ENCODE data around the gene YY1AP1. TPM values are rescaled to one million over a fixed set of nuclear protein-coding genes. Genes with fewer than 3 reads are reported as not detected.

YY1AP1 gene
- total RNA-seq, 1 experiment from 2014 or later = 57.5 TPM

- no peak overlapping the region for H2BK15ac ChIP-seq (ENCODE audit: low read depth, low read length)
- no peak overlapping the region for H3K14ac ChIP-seq (ENCODE audit: insufficient read depth, low read length)
- no peak overlapping the region for H2BK20ac ChIP-seq (ENCODE audit: low read depth, low read length, poor library complexity, severe bottlenecking)
- no peak for DNase-seq
- H2AK5ac ChIP-seq (ENCODE audit: insufficient read length, low read length) = no peak overlapping the region
- no peak overlapping the region for H3K56ac ChIP-seq (ENCODE audit: insufficient read length, low read depth, low read length)
- no peaks in the 10 kb centered on the region for H3K79me2 ChIP-seq (ENCODE audit: insufficient read depth, low read length)
- no peak overlapping the region for H3K23ac ChIP-seq (ENCODE audit: insufficient read length, low read depth, low read length)
- Mint-ChIP-seq H3K36me3 (ENCODE audit: insufficient read depth in 1 of 3, low read depth in 3 of 3) (peaks cover 17 to 34% (median 21%) of the 10 kb centered on the region in 3 experiments), H3K9me3 (peaks cover 30 to 37% of the 10 kb centered on the region in 2 experiments), H3K4me1 (peaks cover 13 to 22% of the 10 kb centered on the region in 2 experiments), H3K27me3 (ENCODE audit: low read depth) (peaks cover 4% of the 10 kb centered on the region), H3K27ac (no peak overlapping the region), H3K4me3 (no peak overlapping the region)
- H3K4ac ChIP-seq (ENCODE audit: low read depth, low read length) = no peak overlapping the region
- no peak overlapping the region for H3K18ac ChIP-seq (ENCODE audit: insufficient read length, low read depth, low read length)
- no peak overlapping the region for H4K5ac ChIP-seq (ENCODE audit: insufficient read length, low read depth, low read length)
- no peak overlapping the region for H2BK12ac ChIP-seq (ENCODE audit: insufficient read length, low read depth, low read length)
- H3K79me1 ChIP-seq (ENCODE audit: insufficient read depth, low read depth, low read length, poor library complexity, severe bottlenecking) = no peaks in the 10 kb centered on the region
- no peak overlapping the region for H3T11ph ChIP-seq (ENCODE audit: low read length)
- H3K23me2 ChIP-seq (ENCODE audit: insufficient read length, low read depth, low read length, poor library complexity, severe bottlenecking) = no peaks in the 10 kb centered on the region
- H3K4me1 ChIP-seq (ENCODE audit: insufficient read depth, low read length) = peaks cover 6% of the 10 kb centered on the region; the same call in 1 of the 2 replicates
- H4K91ac ChIP-seq (ENCODE audit: insufficient read length, low read depth, low read length) = no peak overlapping the region
- H2BK5ac ChIP-seq (ENCODE audit: insufficient read length, low read length) = no peak overlapping the region
- no peaks in the 10 kb centered on the region for H4K20me1 ChIP-seq (ENCODE audit: control insufficient read depth, insufficient read depth, insufficient read length)
- no peak overlapping the region for H3K9ac ChIP-seq (ENCODE audit: extremely low read depth, insufficient read length, low read length)
- no peak overlapping the region for H2BK120ac ChIP-seq (ENCODE audit: low read depth, low read length, poor library complexity, severe bottlenecking)
- TF ChIP-seq, protein P1, sequence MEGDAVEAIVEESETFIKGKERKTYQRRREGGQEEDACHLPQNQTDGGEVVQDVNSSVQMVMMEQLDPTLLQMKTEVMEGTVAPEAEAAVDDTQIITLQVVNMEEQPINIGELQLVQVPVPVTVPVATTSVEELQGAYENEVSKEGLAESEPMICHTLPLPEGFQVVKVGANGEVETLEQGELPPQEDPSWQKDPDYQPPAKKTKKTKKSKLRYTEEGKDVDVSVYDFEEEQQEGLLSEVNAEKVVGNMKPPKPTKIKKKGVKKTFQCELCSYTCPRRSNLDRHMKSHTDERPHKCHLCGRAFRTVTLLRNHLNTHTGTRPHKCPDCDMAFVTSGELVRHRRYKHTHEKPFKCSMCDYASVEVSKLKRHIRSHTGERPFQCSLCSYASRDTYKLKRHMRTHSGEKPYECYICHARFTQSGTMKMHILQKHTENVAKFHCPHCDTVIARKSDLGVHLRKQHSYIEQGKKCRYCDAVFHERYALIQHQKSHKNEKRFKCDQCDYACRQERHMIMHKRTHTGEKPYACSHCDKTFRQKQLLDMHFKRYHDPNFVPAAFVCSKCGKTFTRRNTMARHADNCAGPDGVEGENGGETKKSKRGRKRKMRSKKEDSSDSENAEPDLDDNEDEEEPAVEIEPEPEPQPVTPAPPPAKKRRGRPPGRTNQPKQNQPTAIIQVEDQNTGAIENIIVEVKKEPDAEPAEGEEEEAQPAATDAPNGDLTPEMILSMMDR (conservative IDR thresholded peaks at IDR 0.05) = no peak
- H3K27me3 ChIP-seq (ENCODE audit: insufficient read depth, low read length) = no peaks in the 10 kb centered on the region
- H2AFZ ChIP-seq (ENCODE audit: low read length) = no peak overlapping the region
- H3K4me2 ChIP-seq (ENCODE audit: insufficient read depth, insufficient read length, low read length) = no peak overlapping the region
- H3K9me3 ChIP-seq (ENCODE audit: control insufficient read depth, low read depth, low read length) = peaks cover 21% of the 10 kb centered on the region
- no peak overlapping the region for H3K27ac ChIP-seq (ENCODE audit: insufficient read length, low read depth, low read length)
- H4K8ac ChIP-seq (replicated peaks; ENCODE audit: insufficient read length, low read depth, low read length) = no peak overlapping the region
These were observed 48.2 kb downstream of the YY1AP1 start for GRCh38 chr1:155640367-155640766.

All from H9 (cell line).